NT2/D1 (cell line): ENCODE results near the gene PRKCB.

Experiments used
- DNase-seq: peaks from one replicate; pipeline ENCODE4 v3.0.0-alpha.2; 2011; ENCODE audit warnings: low read depth, low spot score
- H3K27me3 ChIP-seq: 2 replicates; pipeline ENCODE4 v1.6.0; 2011; ENCODE audit warnings: mild to moderate bottlenecking; ENCODE audit not compliant: insufficient read length, insufficient read depth
- H3K36me3 ChIP-seq: 2 replicates; pipeline ENCODE4 v1.6.1; 2011; ENCODE audit warnings: mild to moderate bottlenecking, low read length, mixed read lengths; ENCODE audit not compliant: insufficient read depth, insufficient read length
- H3K4me1 ChIP-seq: 2 replicates; pipeline ENCODE4 v1.5.1; 2011; ENCODE audit not compliant: insufficient read depth, insufficient read length
- H3K4me3 ChIP-seq: 2 replicates; pipeline ENCODE4 v1.5.1; 2011; ENCODE audit warnings: low read depth; ENCODE audit not compliant: insufficient read length
- H3K9ac ChIP-seq: 2 replicates; pipeline ENCODE4 v1.6.0; 2011; ENCODE audit warnings: low read depth; ENCODE audit not compliant: insufficient read length
- H3K9me3 ChIP-seq: 2 replicates; pipeline ENCODE4 v1.5.1; 2011; ENCODE audit warnings: mild to moderate bottlenecking, low read length; ENCODE audit not compliant: insufficient read depth
- SUZ12 ChIP-seq: IDR thresholded peaks from 2 replicates; pipeline ENCODE4 v1.6.1; 2011; ENCODE audit not compliant: insufficient read length, insufficient read depth; ENCODE audit errors: extremely low read depth
- YY1 ChIP-seq: IDR thresholded peaks from 2 replicates; pipeline ENCODE4 v1.6.1; 2011; ENCODE audit not compliant: insufficient read length, insufficient read depth
- ZNF274 ChIP-seq: IDR thresholded peaks from 2 replicates; pipeline ENCODE4 v1.6.1; 2011; ENCODE audit warnings: mild to moderate bottlenecking, low read depth, low read length

Gene PRKCB

GRCh38 chr16:24116989-24117388, 281.2 kb downstream of the PRKCB start:
- Histone ChIP-seq H3K9me3 (no peaks in the 10 kb centered on the region), H3K4me1 (peaks cover 4% of the 10 kb centered on the region), H3K4me3 (no peak overlapping the region), H3K9ac (no peak overlapping the region), H3K27me3 (no peaks in the 10 kb centered on the region), H3K36me3 (no peaks in the 10 kb centered on the region)
- no peak for DNase-seq
- TF ChIP-seq SUZ12 (no peak), ZNF274 (no peak), YY1 (no peak)

GRCh38 chr16:24117680-24118079, 281.9 kb downstream of the PRKCB start:
- Histone ChIP-seq H3K4me1 (peaks cover 4% of the 10 kb centered on the region), H3K9me3 (no peaks in the 10 kb centered on the region), H3K27me3 (no peaks in the 10 kb centered on the region), H3K36me3 (no peaks in the 10 kb centered on the region), H3K9ac (no peak overlapping the region), H3K4me3 (no peak overlapping the region)
- TF ChIP-seq SUZ12 = no peak
- TF ChIP-seq YY1 = no peak
- TF ChIP-seq ZNF274 = no peak
- no peak for DNase-seq

- DNase-seq = no peak
- TF ChIP-seq ZNF274 = no peak
- TF ChIP-seq SUZ12 = no peak
- no peak for TF ChIP-seq YY1
- no peaks in the 10 kb centered on the region for H3K9me3 ChIP-seq
- H3K36me3 ChIP-seq = no peaks in the 10 kb centered on the region
- H3K4me3 ChIP-seq = no peak overlapping the region
- peaks cover 4% of the 10 kb centered on the region for H3K4me1 ChIP-seq
- no peak overlapping the region for H3K9ac ChIP-seq
- no peaks in the 10 kb centered on the region for H3K27me3 ChIP-seq
Observed at GRCh38 chr16:24118126-24118821, 282.5 kb downstream of the PRKCB start.

GRCh38 chr16:24119807-24120206, 284.0 kb downstream of the PRKCB start:
- TF ChIP-seq SUZ12 = no peak
- no peak for TF ChIP-seq YY1
- TF ChIP-seq ZNF274 = no peak

GRCh38 chr16:24123275-24123674, 287.5 kb downstream of the PRKCB start:
- no peak overlapping the region for H3K4me3 ChIP-seq
- no peak overlapping the region for H3K9ac ChIP-seq
- no peak for DNase-seq
- TF ChIP-seq SUZ12 (no peak), ZNF274 (no peak), YY1 (no peak)
- H3K4me1 ChIP-seq = peaks cover 4% of the 10 kb centered on the region
- H3K27me3 ChIP-seq = no peaks in the 10 kb centered on the region
- no peaks in the 10 kb centered on the region for H3K36me3 ChIP-seq
- H3K9me3 ChIP-seq = no peaks in the 10 kb centered on the region

More at GRCh38 chr16:24119807-24120206, 284.0 kb downstream of the PRKCB start:
- peaks cover 4% of the 10 kb centered on the region for H3K4me1 ChIP-seq
- H3K9ac ChIP-seq = no peak overlapping the region
- H3K9me3 ChIP-seq = no peaks in the 10 kb centered on the region
- no peaks in the 10 kb centered on the region for H3K27me3 ChIP-seq
- DNase-seq = no peak
- no peaks in the 10 kb centered on the region for H3K36me3 ChIP-seq
- no peak overlapping the region for H3K4me3 ChIP-seq

- DNase-seq = no peak
- Histone ChIP-seq H3K9me3 (no peaks in the 10 kb centered on the region), H3K9ac (no peak overlapping the region), H3K36me3 (no peaks in the 10 kb centered on the region), H3K4me1 (peaks cover 4% of the 10 kb centered on the region), H3K4me3 (no peak overlapping the region), H3K27me3 (no peaks in the 10 kb centered on the region)
- TF ChIP-seq SUZ12 = no peak
- TF ChIP-seq YY1 = no peak
- no peak for TF ChIP-seq ZNF274
Observed at GRCh38 chr16:24124291-24124690, 288.5 kb downstream of the PRKCB start.

GRCh38 chr16:24125214-24125613, 289.4 kb downstream of the PRKCB start:
- H3K36me3 ChIP-seq = no peaks in the 10 kb centered on the region
- no peak overlapping the region for H3K9ac ChIP-seq
- TF ChIP-seq SUZ12 (no peak), YY1 (no peak), ZNF274 (no peak)
- no peaks in the 10 kb centered on the region for H3K27me3 ChIP-seq
- peaks cover 4% of the 10 kb centered on the region for H3K4me1 ChIP-seq
- H3K4me3 ChIP-seq = no peak overlapping the region
- DNase-seq = no peak
- H3K9me3 ChIP-seq = no peaks in the 10 kb centered on the region
